ENCODE measurements around the gene LHPP. TPM values are rescaled to one million over a fixed set of nuclear protein-coding genes. Genes with fewer than 3 reads are reported as not detected.
A peak's percentile ranks its signal among the peaks of the same experiment; 100 is the strongest.
"Not testable (repeated sequence)": the region's sequence is repeated elsewhere in the genome, so short reads cannot be mapped to it uniquely, and the experiment has no call there.

LHPP gene
- total RNA-seq, 1 donor = 19.9 TPM

- peak in 2 of 3 donors; percentile 63 to 65 for DNase-seq (ENCODE audit: low read depth in 2 of 3, low spot score in 2 of 3)
Observed at GRCh38 chr10:124534231-124534798, 72.7 kb downstream of the LHPP start.

- no peak for DNase-seq (ENCODE audit: low read depth in 2 of 3, low spot score in 2 of 3)
Observed at GRCh38 chr10:124534826-124535601, 73.4 kb downstream of the LHPP start.

GRCh38 chr10:124535731-124536495 is 74.3 kb downstream of the LHPP start:
- no peak for DNase-seq (ENCODE audit: low read depth in 2 of 3, low spot score in 2 of 3)

- DNase-seq (ENCODE audit: low read depth in 2 of 3, low spot score in 2 of 3) = no peak
Observed at GRCh38 chr10:124536496-124537050, 75.0 kb downstream of the LHPP start.

GRCh38 chr10:124537166-124537725 is 75.6 kb downstream of the LHPP start:
- DNase-seq (ENCODE audit: low read depth in 2 of 3, low spot score in 2 of 3) = no peak

- DNase-seq (ENCODE audit: low read depth in 2 of 3, low spot score in 2 of 3) = no peak
Observed at GRCh38 chr10:124537891-124538290, 76.3 kb downstream of the LHPP start.

DNA sequence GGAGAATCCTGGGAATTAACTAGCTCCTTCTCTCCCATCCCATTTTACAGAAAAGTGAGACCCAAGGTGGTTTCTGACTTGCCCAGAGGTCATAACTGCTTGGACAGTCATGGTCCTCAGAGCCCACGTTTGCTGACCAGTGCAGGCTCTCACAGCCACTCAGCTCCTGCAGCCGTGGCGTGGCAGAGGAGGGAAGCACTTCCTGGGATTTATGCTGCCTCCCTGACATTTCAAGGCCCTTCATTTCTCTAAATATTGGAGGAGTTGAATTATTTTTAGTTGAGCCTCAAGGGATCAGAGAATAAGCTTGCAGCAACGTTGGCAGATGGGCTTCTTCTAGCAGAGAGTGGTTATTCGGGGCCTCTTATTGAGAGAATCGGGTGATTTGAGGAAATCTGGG is 77.1 kb downstream of the LHPP start:
- DNase-seq (ENCODE audit: low read depth in 2 of 3, low spot score in 2 of 3) = no peak

GRCh38 chr10:124539935-124540641 is 78.5 kb downstream of the LHPP start:
- DNase-seq (ENCODE audit: low read depth in 2 of 3, low spot score in 2 of 3) = peak; percentile 44 to 68 (median 56)

DNA sequence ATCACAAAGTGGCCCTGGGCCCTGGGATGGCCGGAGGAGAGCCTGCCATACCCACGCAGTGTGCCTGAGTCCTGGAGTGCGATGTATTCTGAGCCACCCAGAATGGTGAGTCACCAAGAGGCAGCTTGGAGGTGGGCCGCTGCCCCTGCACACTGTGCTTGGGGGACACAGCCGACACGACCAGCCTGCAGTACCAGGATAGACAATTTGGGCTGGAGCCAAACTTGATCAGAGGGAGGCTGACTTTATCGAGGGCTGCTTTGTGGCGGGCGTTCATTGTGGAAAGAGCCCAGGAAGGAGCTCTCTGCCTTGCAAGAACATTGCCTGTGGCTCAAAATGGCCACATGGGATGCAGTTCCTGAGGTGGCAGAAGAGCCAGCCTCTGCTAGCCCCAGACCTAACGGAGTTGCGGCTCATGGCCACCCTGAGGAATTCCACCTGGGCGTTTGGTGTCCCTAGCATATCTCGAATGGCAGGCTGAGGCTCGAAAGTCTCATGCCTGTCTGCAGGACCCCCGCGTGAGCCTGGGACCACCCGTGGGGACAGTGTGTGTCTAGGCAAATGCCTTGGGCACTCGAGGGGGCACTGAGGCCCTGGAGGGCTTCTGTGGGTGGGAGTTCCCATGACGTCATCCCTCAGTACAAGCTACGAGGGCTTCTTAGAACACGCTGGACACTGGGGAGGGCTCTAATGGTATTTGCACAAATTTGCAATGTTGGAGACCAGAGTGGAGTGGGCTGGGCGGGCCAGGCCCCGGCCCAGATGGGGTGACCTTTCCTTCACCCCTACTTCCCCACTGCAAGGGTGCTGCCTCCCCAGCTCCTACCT is 79.7 kb downstream of the LHPP start:
- no peak for DNase-seq (ENCODE audit: low read depth in 2 of 3, low spot score in 2 of 3)

- DNase-seq (ENCODE audit: low read depth in 2 of 3, low spot score in 2 of 3) = no peak
Observed at GRCh38 chr10:124542336-124542735, 80.7 kb downstream of the LHPP start.

DNA sequence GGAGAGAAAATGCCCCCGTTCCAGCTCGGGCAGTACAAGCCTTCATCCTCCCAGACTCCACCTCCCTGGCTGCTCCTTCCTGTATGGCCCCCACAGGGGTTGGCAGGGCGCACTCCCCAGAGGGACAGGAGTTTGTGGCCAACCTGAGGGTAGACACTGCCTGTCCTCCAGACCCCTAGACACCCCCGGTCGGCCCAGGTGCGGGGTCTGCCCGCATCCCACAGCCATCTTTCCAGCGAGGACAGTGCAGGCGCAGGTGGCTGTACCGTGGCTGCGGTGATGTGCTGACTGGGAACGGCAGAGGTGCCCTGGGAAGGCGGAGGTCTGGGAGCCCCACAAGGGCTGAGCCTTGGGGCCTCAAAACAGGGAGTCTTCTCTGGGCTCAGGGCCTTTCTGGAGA is 81.5 kb downstream of the LHPP start:
- no peak for DNase-seq (ENCODE audit: low read depth in 2 of 3, low spot score in 2 of 3)

DNA sequence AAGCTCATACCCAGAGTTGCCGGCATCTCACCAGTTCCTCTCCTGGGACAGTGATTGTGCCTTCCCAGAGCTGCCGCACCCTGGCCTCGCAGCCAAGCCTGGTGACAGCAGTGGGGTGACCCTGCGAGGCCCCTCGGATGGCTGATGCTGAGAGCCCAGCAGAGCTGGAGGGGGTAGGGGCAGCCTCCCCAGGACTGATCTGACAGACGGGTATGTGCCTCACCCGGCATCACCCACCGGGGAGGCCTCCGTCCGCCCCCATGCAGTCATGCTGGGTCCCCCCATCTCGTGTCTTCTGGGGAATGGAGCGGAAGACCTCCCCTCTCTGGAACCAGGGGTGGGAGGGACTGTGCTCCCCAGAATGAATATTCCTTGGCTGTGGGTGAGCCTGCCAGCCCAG is 82.3 kb downstream of the LHPP start:
- no peak for DNase-seq (ENCODE audit: low read depth in 2 of 3, low spot score in 2 of 3)

GRCh38 chr10:124544711-124545110 is 83.1 kb downstream of the LHPP start:
- DNase-seq (ENCODE audit: low read depth in 2 of 3, low spot score in 2 of 3) = no peak

GRCh38 chr10:124545351-124546054 is 83.9 kb downstream of the LHPP start:
- DNase-seq (ENCODE audit: low read depth in 2 of 3, low spot score in 2 of 3) = no peak

- DNase-seq (ENCODE audit: low read depth in 2 of 3, low spot score in 2 of 3) = no peak
Observed at GRCh38 chr10:124546055-124546369, 84.4 kb downstream of the LHPP start.

- no peak for DNase-seq (ENCODE audit: low read depth in 2 of 3, low spot score in 2 of 3)
Observed at GRCh38 chr10:124546957-124547646, 85.5 kb downstream of the LHPP start.

DNA sequence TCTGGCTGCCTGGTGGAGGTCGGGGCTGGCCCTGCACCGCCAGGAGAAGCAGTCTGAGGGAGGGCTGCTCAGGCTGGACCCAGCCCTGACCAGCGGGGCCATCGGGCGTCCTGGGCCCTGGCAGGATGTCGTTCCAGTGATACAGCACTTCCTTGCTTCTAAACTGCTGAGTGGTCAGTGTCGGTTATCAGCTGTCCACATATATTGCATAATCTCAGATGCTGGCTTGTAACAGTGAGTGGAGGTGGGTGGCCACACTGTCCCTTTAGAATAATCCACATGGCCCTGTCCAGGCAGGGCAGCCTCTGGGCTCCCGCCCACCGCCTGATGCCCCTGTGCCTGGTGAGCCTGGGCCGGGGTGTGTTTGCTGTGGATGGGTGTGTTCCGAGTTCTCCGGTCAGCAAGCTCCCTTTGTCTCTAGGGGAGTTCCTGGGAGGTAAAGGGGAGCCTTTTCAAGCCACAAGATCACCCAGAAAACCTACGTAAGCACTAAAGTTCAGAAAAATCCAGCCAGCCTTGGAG is 86.1 kb downstream of the LHPP start:
- DNase-seq (ENCODE audit: low read depth in 2 of 3, low spot score in 2 of 3) = no peak

GRCh38 chr10:124549171-124549570 is 87.5 kb downstream of the LHPP start:
- DNase-seq (ENCODE audit: low read depth in 2 of 3, low spot score in 2 of 3) = not testable (repeated sequence)

Measured in hematopoietic multipotent progenitor cell (in vitro differentiated cells).